Fibroblast of mammary gland (primary cell): ENCODE measurements around the gene ARHGAP8.

Experiments used
- DNase-seq: peaks from one replicate; pipeline ENCODE4 v3.0.0-alpha.2; 2010; ENCODE audit warnings: low read depth
- H3K4me3 ChIP-seq: 2 replicates; pipeline ENCODE4 v1.5.1; 2011; ENCODE audit warnings: low read depth, mild to moderate bottlenecking, low read length, moderate library complexity; ENCODE audit not compliant: control insufficient read depth
- TF ChIP-seq, protein P1 (sequence below): conservative IDR thresholded peaks from 2 replicates; pipeline ENCODE4 v1.5.1; 2011; ENCODE audit warnings: low read depth, low read length, inconsistent platforms; ENCODE audit not compliant: control insufficient read depth, insufficient read depth

Gene ARHGAP8

DNA sequence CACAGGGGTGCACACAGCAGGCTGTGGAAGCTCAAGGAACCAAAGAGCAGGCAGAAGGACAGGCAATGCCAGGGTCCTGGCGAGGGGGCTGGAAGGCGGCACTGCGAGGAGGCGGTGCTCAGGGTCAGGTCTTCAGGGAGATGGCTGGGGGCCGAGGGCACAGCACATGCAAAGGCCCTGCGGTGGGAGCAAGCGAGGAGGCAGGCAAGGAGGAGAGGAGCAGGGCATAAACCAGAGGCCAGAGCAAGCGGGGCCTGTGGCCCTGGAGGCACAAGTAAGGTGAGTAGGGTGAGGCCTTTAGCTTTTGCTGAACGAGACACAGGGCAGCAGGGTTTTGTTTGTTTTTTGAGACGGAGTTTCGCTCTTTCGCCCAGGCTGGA, 126.9 kb downstream of the ARHGAP8 start:
- TF ChIP-seq, protein P1, sequence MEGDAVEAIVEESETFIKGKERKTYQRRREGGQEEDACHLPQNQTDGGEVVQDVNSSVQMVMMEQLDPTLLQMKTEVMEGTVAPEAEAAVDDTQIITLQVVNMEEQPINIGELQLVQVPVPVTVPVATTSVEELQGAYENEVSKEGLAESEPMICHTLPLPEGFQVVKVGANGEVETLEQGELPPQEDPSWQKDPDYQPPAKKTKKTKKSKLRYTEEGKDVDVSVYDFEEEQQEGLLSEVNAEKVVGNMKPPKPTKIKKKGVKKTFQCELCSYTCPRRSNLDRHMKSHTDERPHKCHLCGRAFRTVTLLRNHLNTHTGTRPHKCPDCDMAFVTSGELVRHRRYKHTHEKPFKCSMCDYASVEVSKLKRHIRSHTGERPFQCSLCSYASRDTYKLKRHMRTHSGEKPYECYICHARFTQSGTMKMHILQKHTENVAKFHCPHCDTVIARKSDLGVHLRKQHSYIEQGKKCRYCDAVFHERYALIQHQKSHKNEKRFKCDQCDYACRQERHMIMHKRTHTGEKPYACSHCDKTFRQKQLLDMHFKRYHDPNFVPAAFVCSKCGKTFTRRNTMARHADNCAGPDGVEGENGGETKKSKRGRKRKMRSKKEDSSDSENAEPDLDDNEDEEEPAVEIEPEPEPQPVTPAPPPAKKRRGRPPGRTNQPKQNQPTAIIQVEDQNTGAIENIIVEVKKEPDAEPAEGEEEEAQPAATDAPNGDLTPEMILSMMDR = no peak
- DNase-seq = no peak
- H3K4me3 ChIP-seq = no peak overlapping the region

DNA sequence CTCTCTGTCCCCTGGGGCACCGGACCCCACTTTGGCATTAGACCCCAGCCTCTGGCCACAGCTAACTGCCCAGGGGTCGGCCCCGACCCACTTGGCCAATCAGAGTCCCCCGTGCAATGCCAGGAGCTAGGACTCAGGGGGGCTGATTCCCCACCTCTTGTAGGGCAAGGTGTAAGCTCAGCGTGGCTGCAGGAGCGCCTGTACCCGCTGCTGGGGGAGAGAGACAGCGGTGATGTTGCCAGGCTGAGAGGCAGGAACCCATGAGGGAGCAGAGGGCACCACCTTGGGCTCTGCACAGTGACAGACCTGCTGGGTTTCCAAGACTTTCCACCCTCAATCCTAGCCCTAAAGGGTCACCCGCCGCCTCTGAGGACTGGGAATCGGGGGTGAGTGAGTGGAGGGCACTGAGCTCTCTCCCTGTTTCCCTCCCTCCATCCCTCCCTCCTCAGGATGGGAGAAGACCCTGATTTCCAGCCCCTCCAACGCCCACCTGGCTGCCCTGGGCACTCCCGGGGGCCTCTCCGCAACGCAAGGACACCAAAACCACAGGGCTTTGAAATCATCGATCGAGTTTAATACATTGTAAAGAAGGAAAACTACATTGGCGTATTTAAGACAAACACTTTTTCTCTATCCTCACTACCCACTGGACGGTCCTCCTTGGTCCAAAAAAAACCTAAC, 128.4 kb downstream of the ARHGAP8 start:
- H3K4me3 ChIP-seq = no peak overlapping the region
- TF ChIP-seq, protein P1 = no peak
- DNase-seq = no peak

DNA sequence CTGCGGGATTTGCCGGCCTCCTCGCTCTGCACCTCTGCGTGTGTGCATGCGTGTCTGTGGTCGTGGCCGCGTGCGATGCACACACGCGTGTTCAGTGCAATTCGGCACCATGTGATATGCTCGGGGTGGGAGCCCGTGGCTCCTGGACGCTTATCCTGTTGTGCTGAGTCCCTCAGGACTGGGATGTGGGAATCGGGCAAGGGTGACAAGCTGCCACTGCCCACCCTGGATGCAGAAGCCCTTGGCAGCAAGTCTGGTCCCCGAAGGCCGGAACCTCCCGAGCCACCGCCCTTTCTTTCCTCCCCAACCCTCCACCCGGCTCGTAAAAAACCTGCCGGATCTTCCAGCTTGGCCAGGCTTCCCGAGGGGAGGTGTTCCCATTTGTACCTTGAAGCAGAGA, 129.2 kb downstream of the ARHGAP8 start:
- DNase-seq = no peak
- no peak overlapping the region for H3K4me3 ChIP-seq
- TF ChIP-seq, protein P1 = no peak

DNA sequence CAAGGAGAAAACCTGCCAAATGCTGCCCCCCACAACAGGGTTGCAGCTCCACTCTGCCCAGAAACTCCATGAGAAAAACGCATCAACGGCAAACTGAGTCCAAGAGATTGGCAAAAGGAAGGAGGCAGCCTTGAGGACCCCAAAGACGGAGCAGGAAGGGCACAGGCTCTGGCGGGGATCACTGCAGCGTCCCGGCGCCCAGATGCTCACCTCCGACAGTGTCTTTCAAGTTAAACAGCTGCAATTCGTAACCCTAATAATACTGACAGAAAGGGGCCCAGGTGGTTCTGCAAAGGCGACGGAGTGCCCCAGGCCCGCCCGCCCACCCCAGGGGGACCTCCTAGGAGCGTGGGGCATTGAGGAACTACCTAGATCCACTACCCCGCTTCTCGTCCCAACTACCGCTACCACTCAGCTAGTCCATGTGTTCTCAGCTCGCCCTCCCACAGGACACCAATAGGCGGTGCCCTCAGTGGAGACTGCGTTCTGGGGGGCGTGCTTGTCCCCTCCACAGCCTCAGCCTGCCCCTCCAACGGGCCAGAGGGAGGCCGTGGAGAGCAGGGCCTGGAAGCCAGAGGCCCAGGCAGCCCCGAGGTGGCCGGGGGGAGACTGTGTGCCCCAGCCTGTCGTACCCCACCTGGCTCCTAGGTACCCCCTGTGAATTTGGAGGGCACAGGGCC, 130.0 kb downstream of the ARHGAP8 start:
- no peak for DNase-seq
- TF ChIP-seq, protein P1 = no peak
- H3K4me3 ChIP-seq = no peak overlapping the region

DNA sequence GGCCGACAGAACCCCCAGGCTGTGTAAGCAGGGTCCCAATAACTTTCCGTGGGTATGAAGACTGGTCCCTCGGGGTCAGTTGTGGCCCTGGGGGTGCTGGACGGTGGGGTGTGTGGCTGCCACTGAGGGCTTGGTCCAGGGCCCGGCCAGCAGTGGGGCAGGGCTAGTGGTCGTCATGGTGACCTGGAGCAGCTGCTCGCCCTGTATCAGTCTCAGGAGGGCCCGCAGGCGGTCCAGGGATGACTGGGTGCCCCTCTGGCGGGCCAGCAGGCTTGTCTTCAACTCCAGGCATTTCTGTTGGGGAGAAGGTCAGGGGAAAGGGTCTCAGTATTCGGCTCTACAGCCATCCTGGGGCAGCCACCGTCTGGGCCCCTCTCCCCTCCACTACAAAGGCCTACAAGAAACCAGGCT, 130.6 kb downstream of the ARHGAP8 start:
- TF ChIP-seq, protein P1 = no peak
- H3K4me3 ChIP-seq = no peak overlapping the region
- DNase-seq = no peak

DNA sequence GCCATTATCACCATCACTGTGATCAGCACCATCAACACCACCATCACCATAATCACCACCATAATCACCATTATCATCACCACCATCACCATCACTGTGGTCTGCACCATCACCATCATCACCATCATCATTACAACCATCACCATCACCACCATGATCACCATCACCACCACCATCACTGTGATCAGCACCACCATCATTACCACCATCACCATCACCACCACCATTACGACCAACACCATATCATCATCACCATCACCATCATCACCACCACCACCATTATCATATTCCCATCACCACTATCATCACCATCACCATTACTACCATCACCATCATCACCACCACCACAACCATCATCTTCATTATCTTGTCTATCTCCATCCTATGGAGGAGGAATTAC, 132.2 kb downstream of the ARHGAP8 start:
- DNase-seq = no peak
- TF ChIP-seq, protein P1 = no peak
- no peak overlapping the region for H3K4me3 ChIP-seq
